NCI-H1436 treated with DMSO at 0.1 percent for 48 hours (cell line): Measurements from ENCODE around the gene MOB3A.
"Not testable (repeated sequence)": the region's sequence is repeated elsewhere in the genome, so short reads cannot be mapped to it uniquely, and the experiment has no call there.

Experiments
- DNase-seq: peaks from one replicate; lab custom pipeline; 2025; lab: John Stamatoyannopoulos, UW

The MOB3A gene

DNA sequence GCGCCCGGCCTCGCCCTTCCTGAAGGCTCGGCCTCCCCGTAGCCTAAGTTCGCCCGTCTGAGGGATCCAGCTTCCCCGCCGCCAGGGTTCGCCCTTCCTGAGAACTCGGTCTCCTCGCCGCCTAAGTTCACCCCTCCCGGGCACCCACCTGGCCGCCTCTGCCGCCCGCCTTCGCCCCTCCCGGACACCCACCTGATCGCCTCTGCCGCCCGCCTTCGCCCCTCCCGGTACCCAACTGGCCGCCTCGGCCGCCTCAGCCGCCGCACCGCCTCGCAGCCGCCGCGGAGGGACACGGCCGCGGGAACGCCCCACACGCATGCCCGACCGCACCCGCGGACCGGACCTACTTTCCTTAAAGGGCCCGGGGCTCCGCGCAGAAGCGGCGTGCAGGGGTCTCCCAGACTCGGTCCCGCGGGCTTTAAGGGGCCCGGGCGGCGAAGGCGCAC, at the start of gene MOB3A:
MOB3A (minus strand) TSS at position 293 of the 446 bp plus-strand sequence. CDS start 17,766 bp downstream, outside the sequence.
- no peak for DNase-seq

DNA sequence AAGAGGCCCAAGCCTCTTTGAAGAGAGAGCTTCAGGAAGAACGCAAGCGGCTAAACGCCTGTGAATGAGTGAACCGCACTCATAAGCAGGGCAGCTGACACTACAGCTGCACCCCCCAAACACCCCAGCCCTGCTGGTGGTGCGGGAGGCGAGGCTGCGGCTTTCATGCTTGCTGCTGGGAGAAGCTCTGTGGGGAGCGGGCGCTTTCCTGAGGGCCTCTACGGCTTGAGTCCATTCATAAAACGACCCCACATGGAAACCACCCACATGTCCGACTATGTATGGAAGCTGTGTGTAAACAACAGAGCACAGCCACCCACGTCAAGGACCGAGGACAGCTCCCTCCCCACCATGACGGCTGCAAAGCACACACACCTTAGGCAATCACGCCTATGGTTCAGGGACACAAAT, 49.7 kb upstream of the MOB3A start:
- no peak for DNase-seq

DNA sequence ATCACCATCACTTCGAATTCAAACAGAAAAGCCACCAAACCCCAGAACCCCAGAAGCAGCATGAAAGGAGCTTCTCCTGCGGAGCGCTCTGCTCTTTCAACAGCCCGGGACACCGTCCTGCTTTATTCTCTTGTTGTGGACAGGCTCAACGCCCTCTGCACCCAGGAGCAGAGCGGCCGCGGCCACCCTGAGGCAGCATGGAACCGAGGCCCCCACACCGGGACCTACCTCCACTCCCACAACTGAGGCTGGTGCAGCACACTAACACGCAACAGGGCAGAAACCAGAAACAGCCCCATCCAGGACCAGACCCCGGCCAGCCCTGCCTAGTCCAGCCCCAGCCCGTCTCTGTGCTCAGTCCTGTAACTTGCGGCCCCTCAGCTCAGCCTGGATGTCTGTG, 48.1 kb upstream of the MOB3A start:
- DNase-seq = no peak

DNA sequence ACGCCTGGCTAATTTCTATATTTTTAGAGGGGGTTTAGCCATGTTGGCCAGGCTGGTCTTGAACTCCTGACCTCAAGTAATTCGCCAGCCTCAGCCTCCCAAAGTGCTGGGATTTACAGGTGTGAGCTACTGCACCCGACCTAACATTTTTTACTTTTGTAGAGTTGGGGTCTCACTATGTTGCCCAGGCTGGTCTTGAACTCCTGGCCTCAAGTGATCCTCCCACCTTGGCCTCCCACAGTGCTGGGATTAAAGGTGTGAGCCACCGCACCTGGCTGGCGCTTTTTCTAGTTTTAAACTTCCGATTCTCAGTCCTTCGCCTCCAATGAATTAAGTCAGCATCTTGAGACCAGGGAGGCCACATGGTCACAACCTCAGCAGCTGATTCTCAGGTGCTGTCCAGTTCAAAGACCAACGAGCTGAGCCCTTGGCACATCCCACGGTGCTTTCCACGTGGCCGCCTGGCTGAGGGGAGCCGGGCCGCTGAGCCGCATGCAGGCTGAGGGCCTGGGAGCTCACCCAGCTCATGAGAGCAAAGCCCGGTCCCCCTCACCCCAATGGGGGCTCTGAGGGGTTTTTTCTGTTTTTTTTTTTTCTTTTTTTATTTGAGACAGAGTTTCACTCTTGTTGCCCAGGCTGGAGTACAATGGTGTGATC, 46.2 kb upstream of the MOB3A start:
- DNase-seq = no peak

DNA sequence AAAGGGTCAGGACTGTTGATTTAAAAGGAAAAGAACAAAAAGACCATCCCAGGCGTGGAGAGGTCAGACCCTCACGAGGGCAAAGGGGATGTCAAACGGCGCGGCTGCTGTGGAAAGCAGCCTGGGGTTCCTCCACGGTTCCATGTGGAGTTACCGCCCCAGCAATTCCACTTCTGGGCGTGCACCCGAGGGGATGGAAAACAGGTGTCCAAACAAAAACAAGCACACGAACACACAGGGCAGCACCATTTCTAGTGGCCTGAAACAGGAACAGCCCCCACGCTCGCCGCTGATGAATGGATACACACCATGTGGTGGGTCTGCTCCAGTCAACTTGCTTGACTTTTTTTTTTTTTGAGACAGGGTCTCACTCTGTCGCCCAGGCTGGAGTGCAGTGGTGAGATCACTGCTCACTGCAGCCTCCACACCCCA, 44.0 kb upstream of the MOB3A start:
- no peak for DNase-seq

DNA sequence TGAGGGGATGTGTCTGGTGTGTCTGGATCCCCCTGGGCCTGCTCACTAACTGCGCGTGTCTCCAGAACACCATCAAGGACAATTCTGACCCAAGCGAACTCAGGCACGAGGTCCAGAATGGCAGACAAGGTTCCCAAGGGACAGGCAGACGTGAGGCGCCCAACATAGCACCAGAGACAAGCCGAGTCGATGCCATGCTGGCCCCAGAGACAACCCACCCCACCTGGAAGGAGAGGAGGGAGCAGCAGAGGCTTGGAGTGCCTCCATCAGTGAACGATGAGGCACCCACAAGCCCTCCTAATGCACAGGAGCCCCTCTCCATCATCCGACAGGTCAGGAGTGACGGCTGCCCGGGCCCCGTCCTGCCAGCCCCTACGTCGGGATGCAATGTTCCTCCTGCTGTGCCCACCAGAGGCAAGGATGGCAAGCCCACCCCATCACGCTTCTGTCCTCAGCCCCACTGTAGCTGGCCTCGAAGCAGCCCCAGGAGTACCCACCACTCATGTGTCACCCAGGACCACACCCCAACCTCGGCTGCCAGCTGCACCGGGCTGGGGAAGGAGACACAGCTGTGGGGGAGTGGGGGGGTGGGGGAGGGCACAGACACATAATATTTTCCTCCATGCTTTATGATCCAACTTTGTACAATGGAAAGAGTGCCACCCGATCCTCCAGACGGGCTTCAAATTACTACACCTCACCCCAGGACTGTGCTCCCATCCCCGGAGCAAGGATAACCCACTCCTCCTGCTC, 43.4 kb upstream of the MOB3A start:
- DNase-seq = no peak

DNA sequence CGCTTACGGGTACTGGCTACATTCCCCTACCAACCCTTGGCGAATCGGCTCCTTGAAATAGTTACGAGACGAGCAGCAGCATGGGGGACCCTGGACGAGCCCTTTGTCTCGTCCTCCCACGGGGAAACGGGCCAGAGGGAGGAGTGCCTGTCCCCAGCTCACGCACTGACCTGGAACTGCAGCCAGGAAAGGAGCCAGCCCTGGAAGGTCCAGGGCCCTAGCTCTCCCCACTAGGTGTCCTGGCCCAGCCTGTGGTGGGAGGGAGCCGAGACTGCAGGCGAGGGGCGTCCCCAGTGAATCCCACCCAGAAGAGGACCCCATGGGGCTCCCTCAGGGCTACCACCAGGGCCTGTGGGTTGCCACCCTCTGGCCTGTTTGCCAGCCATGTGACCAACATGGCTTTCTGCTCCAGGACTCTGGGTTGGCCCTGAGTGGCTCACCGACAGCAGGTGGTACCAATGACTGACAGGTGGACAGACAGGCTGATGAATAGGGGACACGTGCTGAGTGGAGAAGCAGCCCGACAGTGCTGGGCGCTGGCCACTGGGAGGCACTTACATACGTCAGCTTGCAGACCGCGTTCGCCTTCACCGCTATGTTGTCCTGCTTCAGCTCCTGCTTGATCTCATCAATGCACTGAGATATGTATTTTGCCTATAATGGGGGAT, 42.1 kb upstream of the MOB3A start:
- no peak for DNase-seq

DNA sequence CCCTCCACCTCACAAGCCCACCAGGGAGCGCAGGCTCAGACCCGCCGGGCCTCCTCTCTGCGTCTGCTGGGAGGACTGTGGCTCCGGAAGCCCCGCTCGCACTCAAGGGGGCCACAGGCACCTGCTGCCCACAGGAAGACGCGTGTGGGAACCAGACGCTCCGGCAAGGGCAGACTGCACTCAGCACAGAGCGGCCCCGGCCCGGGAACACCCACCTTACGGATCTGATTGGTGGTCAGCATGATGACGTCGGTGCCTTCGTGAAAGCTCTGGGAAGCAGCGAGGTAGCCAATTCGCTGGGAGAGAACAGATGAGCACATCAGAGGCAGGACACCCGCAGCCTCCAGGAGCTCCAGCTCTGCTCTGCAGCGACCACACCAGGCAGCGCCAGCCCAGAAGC, 40.7 kb upstream of the MOB3A start:
- no peak for DNase-seq

DNA sequence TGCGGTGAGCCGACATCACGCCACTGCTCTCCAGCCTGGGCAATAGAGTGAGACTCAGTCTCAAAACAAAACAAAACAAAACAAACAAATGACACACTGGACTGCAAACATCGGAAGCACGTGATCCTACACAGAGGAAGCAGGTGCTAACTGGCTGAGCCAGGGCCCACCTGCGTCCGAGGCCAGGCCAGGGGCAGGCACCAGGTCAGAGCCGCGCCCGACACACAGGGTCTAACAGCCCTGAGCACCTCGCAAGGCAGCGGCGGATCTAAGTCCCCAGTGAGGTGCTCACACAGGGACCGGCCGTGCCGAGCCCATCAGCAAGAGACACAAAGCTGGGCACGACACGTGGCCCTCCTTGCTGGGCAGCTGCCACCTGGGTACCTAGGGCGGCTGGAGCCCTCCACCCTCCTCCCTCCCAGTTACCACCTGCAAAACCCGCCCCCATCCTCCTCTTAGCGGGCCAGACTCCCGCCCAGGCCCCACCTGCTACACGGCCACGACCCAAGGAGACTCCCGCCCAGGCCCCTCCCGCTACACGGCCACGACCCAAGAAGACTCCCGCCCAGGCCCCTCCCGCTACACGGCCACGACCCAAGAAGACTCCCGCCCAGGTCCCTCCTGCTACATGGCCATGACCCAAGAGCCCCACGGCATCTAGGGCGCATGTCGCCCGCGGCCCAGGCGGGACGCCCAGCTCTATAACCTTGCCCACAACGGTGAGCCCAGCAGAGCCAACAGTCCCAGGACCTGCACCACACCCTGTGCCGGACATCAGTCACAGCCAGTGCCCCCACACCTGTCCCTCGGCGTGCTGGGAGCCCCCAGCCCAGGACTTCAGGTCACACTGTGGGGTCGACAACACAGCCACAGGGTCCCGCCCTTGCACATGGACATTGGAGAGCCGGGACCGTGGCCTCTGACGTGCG, 39.6 kb upstream of the MOB3A start:
- no peak for DNase-seq

DNA sequence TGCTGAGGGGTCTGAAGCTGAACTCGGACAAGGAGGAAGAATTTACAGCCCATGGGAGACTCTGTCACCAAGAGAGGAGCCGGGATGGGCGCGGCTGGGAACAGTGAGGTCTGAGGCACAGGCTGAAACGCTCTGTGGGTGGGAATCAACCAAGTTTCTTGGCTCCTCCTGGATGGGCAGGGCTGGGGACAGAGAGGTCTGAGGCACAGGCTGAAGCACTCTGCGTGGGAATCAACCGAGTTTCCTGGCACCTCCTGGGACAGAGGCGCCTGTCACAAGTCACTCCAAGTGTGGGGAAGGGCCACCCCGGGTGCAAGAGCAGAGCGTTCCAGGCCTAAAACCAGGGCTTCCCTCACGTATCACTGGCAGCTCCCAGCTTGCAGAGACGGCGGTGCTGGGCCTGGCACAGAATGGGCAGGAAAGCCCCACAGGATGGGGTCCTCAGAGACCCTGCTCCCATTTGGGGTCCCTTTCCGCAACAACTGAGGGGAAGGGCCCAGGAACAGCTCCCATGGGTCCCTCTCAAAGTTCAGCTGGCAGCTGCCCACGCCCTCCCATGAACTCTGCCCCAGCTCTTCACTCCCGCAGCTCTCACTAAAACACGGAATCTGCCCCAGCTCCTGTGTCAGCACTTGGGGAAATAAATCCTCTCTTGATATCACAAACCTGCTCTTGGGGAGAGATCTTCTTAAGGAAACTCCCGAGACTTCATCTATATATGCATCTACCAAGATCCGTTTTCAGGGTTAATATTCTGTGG, 36.8 kb upstream of the MOB3A start:
- DNase-seq = no peak

DNA sequence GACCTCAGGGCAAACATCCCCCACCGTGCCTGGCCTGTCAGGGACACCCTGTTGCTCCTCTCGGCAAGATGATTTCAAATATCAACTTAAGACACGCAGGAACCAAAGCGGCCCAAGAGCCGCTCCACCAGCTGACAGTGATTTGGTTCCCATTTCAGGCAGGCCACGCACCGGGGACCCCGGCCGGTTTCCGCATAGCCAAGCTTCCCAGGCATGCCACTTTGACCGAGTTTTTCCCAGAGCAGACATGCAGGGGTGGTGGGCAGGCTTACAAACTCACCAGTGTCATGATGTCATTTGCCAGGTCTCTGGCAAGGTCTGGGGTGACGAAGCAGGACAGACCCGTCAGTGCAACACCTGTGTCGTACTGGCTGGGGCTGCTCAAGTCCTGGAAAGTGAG, 36.1 kb upstream of the MOB3A start:
- no peak for DNase-seq

DNA sequence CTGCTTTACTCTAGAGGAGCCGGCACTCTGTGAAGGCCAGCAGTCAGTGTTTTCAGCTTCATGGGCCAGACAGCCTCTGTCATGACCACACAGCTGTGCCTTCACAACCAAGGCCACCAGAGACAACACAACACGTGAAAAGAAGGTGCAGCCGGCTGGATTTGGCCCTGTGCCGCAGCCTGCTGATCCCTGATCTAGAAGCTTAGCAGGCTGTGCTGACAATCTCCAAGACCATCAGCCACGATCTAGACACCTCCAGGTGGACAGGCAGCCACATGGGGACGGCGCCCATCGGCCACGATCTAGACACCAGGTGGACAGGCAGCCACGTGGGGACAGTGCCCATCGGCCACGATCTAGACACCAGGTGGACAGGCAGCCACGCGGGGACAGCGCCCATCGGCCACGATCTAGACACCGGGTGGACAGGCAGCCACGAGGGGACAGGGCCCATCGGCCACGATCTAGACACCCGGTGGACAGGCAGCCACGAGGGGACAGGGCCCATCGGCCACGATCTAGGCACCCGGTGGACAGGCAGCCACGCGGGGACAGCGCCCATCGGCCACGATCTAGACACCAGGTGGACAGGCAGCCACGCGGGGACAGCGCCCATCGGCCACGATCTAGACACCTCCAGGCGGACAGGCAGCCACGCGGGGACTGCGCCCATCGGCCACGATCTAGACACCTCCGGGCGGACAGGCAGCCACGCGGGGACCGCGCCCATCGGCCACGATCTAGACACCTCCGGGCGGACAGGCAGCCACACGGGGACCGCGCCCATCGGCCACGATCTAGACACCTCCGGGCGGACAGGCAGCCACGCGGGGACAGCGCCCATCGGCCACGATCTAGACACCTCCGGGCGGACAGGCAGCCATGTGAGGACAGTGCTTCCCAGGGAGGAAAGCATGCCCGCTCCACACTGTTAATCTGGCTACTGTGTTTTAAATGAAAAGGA, 35.2 kb upstream of the MOB3A start:
- DNase-seq = not testable (repeated sequence)

DNA sequence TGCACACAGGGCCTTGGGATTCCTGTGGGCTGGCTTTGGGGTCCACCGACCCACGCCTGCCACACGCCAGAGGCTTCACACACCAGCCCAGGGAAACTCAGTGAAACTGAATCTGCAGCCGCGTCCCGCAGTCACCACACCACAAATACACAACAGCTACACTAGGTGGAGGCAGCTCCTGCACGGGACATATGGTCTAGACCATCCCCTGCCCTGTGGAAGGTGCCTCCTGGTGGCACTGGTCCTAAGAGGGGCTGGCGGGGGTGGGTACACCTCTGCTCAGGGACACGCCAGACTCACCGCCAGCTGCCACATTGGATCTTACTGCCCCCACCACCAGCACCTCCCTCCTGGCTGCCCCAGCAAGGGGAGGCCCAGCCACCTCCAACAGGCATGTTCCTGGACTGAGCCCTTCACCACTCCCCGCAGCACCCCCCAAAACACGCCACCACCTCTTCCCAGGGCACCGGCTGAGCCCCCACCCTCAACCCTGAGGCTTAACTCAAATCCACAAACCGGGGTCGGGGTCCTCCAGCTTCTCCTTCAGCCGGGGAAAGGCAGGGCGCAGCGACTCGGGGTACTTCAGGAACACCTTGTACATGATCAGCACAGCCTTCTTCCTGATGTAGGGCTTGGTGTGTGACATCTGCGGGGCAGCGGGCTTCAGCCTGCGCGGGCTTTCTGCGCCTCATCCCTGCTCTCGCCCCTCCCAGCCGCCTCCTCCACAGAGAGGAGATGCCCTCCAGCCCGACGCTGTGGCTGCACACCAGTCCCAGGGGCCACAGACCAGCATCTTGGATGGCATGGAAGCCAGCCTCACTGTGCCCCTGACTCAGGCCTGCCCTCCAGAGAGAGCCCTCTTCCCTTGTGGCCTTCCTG, 34.0 kb upstream of the MOB3A start:
- no peak for DNase-seq

DNA sequence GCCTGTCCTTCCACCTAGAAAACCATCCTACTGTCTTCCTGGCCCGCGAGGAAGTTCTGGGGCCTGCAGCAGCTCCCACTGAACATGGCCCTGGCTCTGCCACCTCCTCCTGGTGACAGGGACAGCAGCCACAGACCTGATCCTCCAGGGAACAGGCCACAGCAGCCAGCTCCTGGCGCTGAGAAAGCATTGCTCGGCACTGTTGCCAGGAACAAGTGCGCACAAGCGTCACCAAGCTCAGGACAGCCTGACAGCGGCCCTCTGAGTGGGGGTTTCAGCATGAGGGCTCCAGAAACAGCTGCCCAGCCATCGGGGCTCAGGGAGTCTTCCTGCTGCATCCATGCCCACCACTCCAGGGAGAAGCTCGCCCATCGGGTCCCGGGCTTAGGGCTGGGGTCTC, 33.4 kb upstream of the MOB3A start:
- no peak for DNase-seq

DNA sequence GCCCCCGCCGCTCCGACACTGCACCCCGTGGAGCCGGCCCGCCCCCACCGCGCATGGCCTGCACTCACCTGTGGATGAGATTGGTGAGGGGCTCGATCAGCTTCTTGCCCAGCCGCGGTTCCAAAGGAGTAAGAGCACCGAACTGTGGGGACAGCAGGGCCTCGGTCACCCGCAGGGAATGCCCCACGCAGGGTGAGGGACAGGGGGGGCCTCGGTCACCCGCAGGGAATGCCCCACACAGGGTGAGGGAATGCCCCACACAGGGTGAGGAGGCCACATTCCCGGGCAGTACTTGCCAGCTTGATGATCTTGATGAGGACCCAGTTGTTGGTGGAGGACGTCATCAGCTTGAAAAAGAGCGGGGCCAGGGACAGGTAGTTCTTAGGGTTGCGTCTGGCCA, 32.9 kb upstream of the MOB3A start:
- no peak for DNase-seq

DNA sequence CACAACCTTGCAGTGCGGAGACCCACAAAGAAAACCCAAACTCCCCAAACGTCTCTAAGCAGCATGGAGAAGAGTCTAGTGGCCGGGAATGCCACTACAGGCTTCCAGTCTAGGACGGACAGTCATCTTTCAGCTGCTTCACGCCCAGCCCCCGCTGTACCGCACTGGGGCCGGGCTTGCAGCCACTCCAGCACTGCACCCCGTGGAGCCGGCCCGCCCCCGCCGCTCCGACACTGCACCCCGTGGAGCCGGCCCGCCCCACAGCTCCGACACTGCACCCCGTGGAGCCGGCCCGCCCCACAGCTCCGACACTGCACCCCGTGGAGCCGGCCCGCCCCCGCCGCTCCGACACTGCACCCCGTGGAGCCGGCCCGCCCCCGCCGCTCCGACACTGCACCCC, 32.1 kb upstream of the MOB3A start:
- DNase-seq = not testable (repeated sequence)

DNA sequence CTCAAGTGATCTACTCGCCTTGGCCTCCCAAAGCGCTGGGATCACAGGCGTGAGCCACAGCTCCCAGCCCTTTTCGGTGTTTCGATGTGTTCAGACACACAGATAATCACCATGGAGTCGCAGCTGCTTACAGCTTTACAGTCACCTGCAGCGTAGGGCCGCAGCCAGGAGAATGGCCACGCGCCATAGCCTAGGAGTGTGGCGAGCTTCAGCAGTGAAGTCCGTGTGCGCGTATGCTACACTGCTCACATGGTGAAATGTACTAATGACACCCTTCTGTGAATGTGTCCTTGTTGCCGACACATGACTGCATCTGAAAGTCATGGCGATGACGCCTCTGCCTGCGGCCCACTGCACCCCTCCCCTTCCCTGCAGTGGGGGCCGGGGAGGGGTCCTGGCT, 31.6 kb upstream of the MOB3A start:
- no peak for DNase-seq

DNA sequence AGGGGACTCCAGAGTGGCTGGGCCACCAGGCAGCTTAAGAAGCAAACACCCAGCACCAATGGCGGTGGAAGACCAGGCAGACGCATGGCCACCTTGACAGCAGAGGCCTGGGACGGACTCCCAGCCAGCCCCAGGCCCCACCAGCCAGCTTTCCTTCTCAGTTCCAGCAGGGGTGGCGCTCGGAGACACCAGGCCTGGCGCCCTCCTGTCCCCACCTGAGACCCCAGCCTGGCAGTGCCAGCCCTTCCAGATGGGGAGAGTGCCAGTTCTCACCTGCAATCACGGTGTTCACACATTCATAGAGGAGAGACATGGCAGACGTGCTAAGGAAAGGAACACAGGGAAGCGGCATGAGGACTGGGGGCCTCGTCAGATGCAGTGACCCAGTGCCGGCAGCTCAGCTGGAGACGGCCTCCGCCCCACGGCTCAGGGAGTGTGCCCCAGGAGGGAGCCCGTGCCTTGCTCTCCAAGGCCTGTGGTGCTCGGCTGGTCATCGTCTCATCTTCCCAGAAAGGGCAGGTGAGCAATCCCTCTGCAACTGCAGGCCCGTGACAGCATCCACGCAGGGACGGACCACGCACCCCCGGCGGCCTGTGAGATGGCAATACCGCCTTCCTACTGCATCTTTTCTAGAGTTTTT, 30.9 kb upstream of the MOB3A start:
- DNase-seq = no peak
